ENCODE data around the gene CEL.

CEL gene

DNA sequence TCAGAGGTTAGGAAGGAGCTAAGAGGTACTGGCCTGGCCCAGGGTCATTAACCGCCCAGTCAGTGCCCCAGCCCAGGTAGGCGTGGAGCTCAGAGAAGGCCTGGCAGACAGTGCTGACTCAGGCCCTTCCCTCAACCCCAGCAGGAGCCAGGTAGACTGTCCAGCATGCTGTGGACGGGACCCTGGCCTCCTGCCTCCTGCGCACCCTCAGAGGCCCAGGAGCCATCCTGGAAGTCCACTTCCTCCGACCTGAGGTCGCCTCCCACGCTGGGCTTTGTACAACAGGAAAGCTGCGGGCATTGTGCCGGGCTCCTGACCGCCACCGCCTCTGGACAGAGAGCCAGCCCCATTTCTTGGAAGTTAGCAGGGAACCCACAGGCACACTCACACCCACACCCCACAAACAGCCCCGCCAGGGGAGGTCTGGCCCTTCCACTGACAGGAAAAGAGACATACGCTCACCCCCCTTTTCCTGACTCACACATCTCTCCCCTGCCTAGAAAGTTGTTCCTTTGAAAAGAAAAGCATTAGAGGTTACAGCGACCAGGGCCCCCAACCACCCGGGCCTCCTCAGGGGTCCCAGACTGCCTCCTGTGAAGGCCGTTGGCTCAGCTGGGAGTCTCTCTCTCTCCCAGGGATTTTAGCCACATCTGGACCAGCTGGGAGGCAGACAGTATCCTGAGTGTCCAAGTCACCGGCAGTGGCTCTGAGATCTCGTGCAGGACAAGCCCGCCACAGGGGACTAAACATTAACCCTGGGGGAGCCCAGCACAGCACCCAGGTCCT, 51.6 kb downstream of the CEL start:
- peak overlapping the region; percentile 63 for H3K9ac ChIP-seq (ENCODE audit: insufficient read length)
- peaks cover 10% of the 10 kb centered on the region; the same call in 1 of the 2 replicates for H3K36me3 ChIP-seq (ENCODE audit: insufficient read depth, low read length)
- TF ChIP-seq POLR2AphosphoS5 (IDR thresholded peaks at IDR 0.05; ENCODE audit: borderline replicate concordance, low read depth, low read length) (no peak), EZH2 (IDR thresholded peaks at IDR 0.05) (no peak), FOXP2 (optimal IDR thresholded peaks at IDR 0.05; ENCODE audit: control extremely low read depth, extremely low read length, insufficient read depth) (no peak)
- H3K4me3 ChIP-seq = no peak overlapping the region; the same call in 1 of the 2 replicates
- DNase-seq (ENCODE audit: low read depth, low spot score) = no peak
- H3K27ac ChIP-seq = no peak overlapping the region
- no peaks in the 10 kb centered on the region for H3K9me3 ChIP-seq (ENCODE audit: low read depth, low read length)

DNA sequence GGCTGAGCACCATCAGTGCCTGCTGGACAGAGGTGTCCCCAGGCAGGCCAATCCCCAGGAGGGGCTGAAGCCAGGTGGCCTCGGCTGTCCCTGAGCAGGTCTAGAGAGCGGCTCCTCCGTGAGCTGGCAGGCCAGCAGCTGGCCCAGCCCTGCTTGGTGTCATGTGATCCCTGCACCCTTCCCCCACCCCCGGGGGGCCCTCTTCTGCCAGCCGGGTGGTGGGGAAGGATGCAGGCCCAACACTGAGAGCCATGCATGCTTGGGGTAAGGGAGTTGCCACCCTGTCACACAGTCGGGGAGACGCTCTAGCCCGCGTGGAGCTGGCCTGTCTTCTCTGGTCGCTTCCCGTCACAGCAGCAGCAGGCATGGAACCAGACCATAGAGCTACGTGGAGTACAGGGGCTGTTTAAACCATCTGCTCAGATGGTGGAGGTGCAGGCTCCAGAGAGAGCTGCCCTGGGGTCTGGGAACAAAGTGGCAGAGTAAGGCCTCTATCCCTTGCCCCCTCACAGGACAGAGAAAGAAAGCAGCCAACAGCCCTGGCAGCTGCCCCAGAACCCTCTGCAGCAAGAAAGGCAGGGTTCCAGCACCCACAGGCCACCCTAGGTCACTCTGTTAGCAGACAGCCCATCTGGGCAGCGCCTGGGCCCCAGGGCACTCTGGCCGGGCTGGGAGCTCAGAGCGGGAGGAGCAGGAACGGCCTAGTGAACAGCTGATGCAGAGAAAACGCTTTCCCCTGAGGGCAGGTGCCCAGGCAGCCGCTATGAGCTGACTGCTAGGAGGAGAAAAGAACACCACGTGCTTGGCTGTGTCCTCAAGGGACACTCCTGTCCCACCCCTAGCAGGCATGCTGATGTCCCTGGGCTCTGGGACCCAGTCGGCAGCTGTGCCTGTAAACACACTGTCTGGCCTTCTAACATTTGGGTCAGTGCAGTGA, 52.4 kb downstream of the CEL start:
- peak overlapping the region; percentile 63 for H3K9ac ChIP-seq (ENCODE audit: insufficient read length)
- peak overlapping the region; percentile 64 for H3K27ac ChIP-seq
- TF ChIP-seq EZH2 (IDR thresholded peaks at IDR 0.05) (no peak), POLR2AphosphoS5 (IDR thresholded peaks at IDR 0.05; ENCODE audit: borderline replicate concordance, low read depth, low read length) (no peak), FOXP2 (optimal IDR thresholded peaks at IDR 0.05; ENCODE audit: control extremely low read depth, extremely low read length, insufficient read depth) (no peak)
- H3K4me3 ChIP-seq = peak overlapping the region; percentile 55
- H3K9me3 ChIP-seq (ENCODE audit: low read depth, low read length) = no peaks in the 10 kb centered on the region
- H3K36me3 ChIP-seq (ENCODE audit: insufficient read depth, low read length) = peaks cover 10% of the 10 kb centered on the region; the same call in 1 of the 2 replicates
- no peak for DNase-seq (ENCODE audit: low read depth, low spot score)

DNA sequence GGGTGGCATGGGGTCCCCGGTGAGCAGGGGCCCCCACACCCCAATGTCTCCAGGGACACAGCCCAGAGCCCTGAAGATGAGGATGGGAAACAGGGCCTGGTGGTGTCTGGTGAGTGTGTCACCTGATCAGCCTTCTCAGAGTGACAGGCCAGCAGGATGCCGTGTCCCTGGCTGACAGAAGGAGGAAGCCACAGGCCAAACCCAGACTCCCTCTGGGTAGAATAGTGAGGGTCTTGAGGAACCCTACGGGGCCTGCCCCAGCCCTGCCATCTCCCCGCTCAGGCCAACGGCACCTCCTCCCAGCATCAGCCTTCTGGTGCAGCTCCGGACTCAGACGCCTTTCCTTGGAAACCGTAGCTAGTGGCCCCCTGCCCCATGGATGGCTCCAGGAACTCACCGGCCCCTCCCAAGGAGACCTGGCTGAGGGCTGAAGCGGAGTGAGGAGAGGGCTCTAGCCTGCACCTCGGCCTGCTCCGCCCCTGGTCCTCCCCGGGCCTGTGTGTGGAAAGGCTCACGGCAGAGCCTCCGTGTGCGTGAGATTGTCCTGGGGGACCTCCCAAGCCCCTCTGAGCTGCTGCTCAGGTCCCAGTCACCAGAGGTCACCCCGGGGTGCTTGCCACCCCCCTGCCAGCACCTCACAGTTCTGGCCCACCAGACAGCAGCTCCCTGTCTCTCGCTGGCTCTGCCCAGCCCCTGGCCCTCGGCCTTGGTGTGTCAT, 53.3 kb downstream of the CEL start:
- H3K27ac ChIP-seq = peak overlapping the region; percentile 64
- peak overlapping the region; percentile 63 for H3K9ac ChIP-seq (ENCODE audit: insufficient read length)
- TF ChIP-seq EZH2 (IDR thresholded peaks at IDR 0.05) (no peak), POLR2AphosphoS5 (IDR thresholded peaks at IDR 0.05; ENCODE audit: borderline replicate concordance, low read depth, low read length) (no peak), FOXP2 (optimal IDR thresholded peaks at IDR 0.05; ENCODE audit: control extremely low read depth, extremely low read length, insufficient read depth) (no peak)

DNA sequence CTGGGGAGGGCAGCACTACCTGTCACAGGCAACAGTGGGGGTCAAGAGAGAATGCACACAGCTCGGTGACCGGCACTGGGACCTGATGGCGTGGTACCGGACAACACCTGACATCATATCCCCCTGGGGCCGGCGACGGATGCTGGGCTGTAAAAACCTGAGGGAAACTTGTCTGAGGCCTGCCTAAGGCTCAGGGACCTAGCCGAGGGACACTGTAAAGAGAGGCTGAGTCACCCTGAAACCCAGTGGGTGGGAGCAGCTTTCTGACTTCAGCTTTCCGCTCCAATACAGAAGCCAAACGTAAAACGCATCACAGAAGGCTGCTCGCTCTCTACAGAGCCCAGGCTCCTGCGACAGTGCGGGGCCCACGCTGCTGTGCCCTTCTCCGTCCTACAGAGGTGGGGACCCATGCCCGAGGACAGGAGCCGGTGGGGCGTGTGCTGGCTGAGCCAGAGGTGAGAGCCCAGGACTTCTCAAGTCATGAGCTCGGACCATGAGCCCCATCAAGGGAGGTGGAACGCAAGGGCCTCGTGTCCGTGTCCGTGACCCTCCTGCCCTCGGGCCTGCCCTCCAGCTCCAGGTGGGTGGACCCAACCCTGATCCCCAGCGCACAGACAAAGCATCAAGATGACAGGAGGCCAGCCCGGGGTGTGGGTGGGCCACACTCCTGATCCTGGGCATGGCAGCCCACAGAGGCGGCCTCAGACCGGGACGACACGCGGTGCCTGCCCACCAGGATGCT, 54.0 kb downstream of the CEL start:
- no peaks in the 10 kb centered on the region for H3K9me3 ChIP-seq (ENCODE audit: low read depth, low read length)
- peak overlapping the region; percentile 63 for H3K9ac ChIP-seq (ENCODE audit: insufficient read length)
- H3K4me3 ChIP-seq = no peak overlapping the region
- TF ChIP-seq EZH2 (IDR thresholded peaks at IDR 0.05) = no peak
- no peak for TF ChIP-seq POLR2AphosphoS5 (IDR thresholded peaks at IDR 0.05; ENCODE audit: borderline replicate concordance, low read depth, low read length)
- no peak for TF ChIP-seq FOXP2 (optimal IDR thresholded peaks at IDR 0.05; ENCODE audit: control extremely low read depth, extremely low read length, insufficient read depth)
- no peak for DNase-seq (ENCODE audit: low read depth, low spot score)
- no peak overlapping the region; the same call in 1 of the 2 replicates for H3K27ac ChIP-seq
- H3K36me3 ChIP-seq (ENCODE audit: insufficient read depth, low read length) = no peaks in the 10 kb centered on the region

More for the DNA sequence above, 53.3 kb downstream of the CEL start:
- peaks cover 3% of the 10 kb centered on the region; the same call in 1 of the 2 replicates for H3K36me3 ChIP-seq (ENCODE audit: insufficient read depth, low read length)
- no peak for DNase-seq (ENCODE audit: low read depth, low spot score)
- no peaks in the 10 kb centered on the region for H3K9me3 ChIP-seq (ENCODE audit: low read depth, low read length)
- H3K4me3 ChIP-seq = peak overlapping the region; percentile 55

DNA sequence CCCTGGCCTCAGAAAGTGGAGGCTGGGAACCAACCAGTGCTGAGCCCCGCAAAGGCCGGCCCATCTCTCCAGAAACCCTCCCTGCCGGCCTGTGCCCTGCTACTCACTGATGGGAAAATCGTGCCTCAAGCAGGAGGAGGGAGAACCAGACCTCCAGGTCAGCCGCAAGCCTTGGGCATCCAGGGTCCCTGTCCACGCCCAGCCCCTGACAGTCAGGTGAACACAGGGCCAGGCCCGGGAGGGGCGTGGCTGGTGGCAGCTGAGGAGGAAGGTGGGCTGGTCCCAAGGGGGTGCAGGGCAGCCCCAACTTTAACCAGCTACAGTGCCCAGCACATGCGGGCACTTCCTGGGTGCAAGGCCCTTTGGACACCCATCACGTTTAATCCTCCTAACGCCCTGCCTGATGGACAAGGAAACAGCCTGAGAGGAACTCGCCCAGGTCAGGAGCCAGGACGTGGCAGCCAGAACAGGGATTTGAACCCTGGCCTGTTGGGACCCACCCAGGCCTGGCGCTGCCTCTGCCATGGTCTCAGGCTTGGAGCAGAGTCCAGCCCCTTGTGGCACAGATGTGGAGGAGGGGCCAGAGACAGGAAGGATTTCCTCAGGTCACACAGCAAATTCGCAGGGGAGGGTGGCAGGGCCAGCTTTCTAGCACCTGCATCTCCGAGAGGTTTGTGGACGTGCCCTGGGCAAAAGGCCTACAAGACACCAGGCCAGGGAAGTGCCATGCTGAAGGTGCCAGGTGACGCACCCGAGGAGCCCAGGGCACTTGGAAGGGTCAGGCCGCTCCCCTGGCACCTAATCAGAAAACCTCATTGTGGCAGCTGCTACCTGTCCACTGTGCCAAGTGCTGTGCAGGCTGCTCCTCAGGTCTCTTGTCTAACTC, 54.8 kb downstream of the CEL start:
- no peak overlapping the region for H3K9ac ChIP-seq (ENCODE audit: insufficient read length)
- H3K4me3 ChIP-seq = no peak overlapping the region
- DNase-seq (ENCODE audit: low read depth, low spot score) = no peak
- H3K9me3 ChIP-seq (ENCODE audit: low read depth, low read length) = no peaks in the 10 kb centered on the region
- H3K36me3 ChIP-seq (ENCODE audit: insufficient read depth, low read length) = no peaks in the 10 kb centered on the region
- H3K27ac ChIP-seq = no peak overlapping the region
- TF ChIP-seq EZH2 (IDR thresholded peaks at IDR 0.05) (no peak), FOXP2 (optimal IDR thresholded peaks at IDR 0.05; ENCODE audit: control extremely low read depth, extremely low read length, insufficient read depth) (no peak), POLR2AphosphoS5 (IDR thresholded peaks at IDR 0.05; ENCODE audit: borderline replicate concordance, low read depth, low read length) (no peak)

DNA sequence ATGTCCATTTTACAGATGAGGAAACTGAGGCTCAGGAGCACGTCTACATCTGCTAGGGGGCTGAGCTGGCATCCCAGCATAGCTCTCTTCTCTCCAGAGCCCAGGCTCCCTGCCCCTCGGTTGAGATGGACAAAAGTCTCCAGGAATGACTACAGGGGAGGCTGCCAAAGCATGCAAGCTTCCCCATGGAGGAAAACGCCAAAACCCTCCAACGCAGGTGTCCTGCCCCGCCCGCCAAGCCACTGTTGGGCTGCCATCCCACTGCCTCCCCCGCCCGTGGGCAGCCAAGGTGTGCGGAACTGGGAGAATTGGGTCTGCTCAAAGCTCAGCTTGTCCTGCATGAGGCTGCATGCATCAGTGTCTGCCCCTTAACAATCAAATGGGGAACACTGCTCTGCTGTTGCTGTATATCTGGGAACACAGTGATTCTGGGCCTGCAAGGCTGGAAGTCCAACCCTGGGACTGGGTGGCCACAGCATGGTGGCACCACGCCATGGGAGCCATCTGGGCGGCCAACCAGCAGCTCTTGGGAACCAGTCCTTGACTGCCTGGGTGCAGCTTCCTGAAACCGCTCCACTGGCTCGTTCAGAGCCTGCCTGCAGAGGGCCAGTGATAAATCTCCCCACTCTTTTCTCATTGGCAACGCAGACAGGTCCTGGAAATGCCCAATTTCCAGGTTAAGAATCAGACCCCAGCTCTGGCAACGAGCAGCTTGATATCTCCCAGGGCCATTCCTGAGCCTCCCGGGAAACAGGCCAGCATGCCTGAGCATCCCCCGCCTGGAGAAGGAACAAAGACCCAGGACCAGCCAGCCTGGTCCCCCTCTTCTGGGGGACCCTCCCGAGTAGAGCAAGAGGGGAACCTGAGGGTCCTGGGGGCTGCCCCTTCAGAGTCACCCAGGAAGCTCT, 55.7 kb downstream of the CEL start:
- no peaks in the 10 kb centered on the region for H3K9me3 ChIP-seq (ENCODE audit: low read depth, low read length)
- TF ChIP-seq EZH2 (IDR thresholded peaks at IDR 0.05) (no peak), POLR2AphosphoS5 (IDR thresholded peaks at IDR 0.05; ENCODE audit: borderline replicate concordance, low read depth, low read length) (no peak), FOXP2 (optimal IDR thresholded peaks at IDR 0.05; ENCODE audit: control extremely low read depth, extremely low read length, insufficient read depth) (no peak)
- DNase-seq (ENCODE audit: low read depth, low spot score) = no peak
- H3K36me3 ChIP-seq (ENCODE audit: insufficient read depth, low read length) = no peaks in the 10 kb centered on the region
- H3K27ac ChIP-seq = no peak overlapping the region
- no peak overlapping the region for H3K9ac ChIP-seq (ENCODE audit: insufficient read length)
- H3K4me3 ChIP-seq = no peak overlapping the region

All from SK-N-MC (cell line).